ENCODE data around the gene PGAP2. TPM values are rescaled to one million over a fixed set of nuclear protein-coding genes. Genes with fewer than 3 reads are reported as not detected.

The PGAP2 gene
- total and polyA plus RNA-seq, 2 of the 13 experiments (the other 11 are each of a cell fraction or from before 2014, with no cell fraction given), result 21.5 to 47.8 TPM

DNA sequence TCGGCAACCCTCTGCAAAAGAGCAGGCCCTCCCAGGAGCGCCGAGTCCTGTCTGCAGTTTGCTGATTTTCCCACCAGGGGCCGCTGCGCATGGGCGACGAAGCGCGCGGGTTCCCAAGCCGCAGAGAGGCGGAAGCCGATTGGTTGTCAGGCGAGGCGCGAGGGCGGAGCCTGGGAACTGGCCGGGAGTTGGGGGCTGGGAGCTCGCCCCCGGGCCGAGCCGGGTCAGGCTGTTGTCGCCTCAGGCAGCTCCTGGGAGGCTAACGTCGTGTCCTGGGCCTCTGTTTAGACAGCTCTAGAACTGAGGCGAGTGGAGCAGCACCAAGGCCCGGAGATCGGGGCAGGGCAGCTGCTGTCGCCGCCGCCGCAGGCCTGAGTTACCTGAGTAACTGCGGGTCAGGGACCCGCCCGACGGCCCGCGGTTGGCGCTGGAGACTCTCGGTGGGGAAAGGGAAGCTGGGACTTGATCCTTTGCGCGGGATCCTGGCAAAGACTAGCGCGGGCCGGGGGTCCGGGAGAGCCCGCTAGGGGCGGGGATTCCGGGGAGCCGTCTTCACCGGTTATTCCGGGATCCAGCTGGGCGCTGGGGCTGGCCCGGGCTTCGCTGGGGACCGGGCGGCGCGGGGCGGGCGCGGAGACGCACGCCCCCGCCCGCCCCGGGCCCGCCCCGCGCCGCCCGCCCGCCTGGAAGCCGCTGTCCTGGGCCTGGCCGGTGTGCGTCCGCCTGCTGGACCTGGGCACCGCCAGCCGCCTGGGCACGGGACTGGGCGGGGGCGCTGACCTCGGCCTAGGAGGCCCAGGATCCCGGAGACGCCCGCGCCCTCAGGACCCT is 46.8 kb downstream of the PGAP2 start, which contains the start of gene STIM1 (continued):
- TF ChIP-seq CCAR2 (optimal IDR thresholded peaks at IDR 0.05; ENCODE audit: low read depth, low read length) (no peak), FOXA1 (IDR thresholded peaks at IDR 0.05) (no peak), FOXA1 (CRISPR knock-in tag; IDR thresholded peaks at IDR 0.05) (no peak), ZNF607 (CRISPR knock-in tag; IDR thresholded peaks at IDR 0.05; ENCODE audit: borderline replicate concordance) (no peak), PRMT3 (CRISPR knock-in tag; IDR thresholded peaks at IDR 0.05; ENCODE audit: borderline replicate concordance, low read depth) (no peak), ZFYVE20 (CRISPR knock-in tag; IDR thresholded peaks at IDR 0.05; ENCODE audit: borderline replicate concordance, low read depth) (peak; percentile 61; the same call in 1 of the 2 replicates), ATF1 (CRISPR knock-in tag; IDR thresholded peaks at IDR 0.05) (no peak), NR2C2 (CRISPR knock-in tag; IDR thresholded peaks at IDR 0.05; ENCODE audit: borderline replicate concordance) (no peak; the same call in 1 of the 2 replicates), ZBTB7B (CRISPR knock-in tag; IDR thresholded peaks at IDR 0.05) (peak; percentile 79), AHR (CRISPR knock-in tag; IDR thresholded peaks at IDR 0.05) (no peak), MATR3 (CRISPR knock-in tag; IDR thresholded peaks at IDR 0.05) (no peak), EZH2 (conservative IDR thresholded peaks at IDR 0.05; ENCODE audit: low read depth, low read length) (no peak), MAZ (IDR thresholded peaks at IDR 0.05; ENCODE audit: borderline replicate concordance, low read depth, low read length) (peak; percentile 48), MAZ (CRISPR knock-in tag; IDR thresholded peaks at IDR 0.05; ENCODE audit: low read depth) (peak; percentile 76), KMT2A (CRISPR knock-in tag; IDR thresholded peaks at IDR 0.05) (0 out of 2 replicates have a peak, but pooled peaks have one; percentile 23), ZNF225 (CRISPR knock-in tag; IDR thresholded peaks at IDR 0.05) (no peak; the same call in 1 of the 2 replicates), RFXANK (CRISPR knock-in tag; IDR thresholded peaks at IDR 0.05) (0 out of 2 replicates have a peak, but pooled peaks have one; percentile 38), BORCS8-MEF2B (CRISPR knock-in tag; IDR thresholded peaks at IDR 0.05) (peak; percentile 62), SOX13 (IDR thresholded peaks at IDR 0.05) (no peak), SOX13 (CRISPR knock-in tag; conservative IDR thresholded peaks at IDR 0.05 in 1 of 2, IDR thresholded peaks at IDR 0.05 in 1 of 2) (peak in 1 of 2 experiments; percentile 39; a peak in 1 of 4 replicates), SIX4 (CRISPR knock-in tag; IDR thresholded peaks at IDR 0.05) (no peak)
- TF ChIP-seq, protein P1, sequence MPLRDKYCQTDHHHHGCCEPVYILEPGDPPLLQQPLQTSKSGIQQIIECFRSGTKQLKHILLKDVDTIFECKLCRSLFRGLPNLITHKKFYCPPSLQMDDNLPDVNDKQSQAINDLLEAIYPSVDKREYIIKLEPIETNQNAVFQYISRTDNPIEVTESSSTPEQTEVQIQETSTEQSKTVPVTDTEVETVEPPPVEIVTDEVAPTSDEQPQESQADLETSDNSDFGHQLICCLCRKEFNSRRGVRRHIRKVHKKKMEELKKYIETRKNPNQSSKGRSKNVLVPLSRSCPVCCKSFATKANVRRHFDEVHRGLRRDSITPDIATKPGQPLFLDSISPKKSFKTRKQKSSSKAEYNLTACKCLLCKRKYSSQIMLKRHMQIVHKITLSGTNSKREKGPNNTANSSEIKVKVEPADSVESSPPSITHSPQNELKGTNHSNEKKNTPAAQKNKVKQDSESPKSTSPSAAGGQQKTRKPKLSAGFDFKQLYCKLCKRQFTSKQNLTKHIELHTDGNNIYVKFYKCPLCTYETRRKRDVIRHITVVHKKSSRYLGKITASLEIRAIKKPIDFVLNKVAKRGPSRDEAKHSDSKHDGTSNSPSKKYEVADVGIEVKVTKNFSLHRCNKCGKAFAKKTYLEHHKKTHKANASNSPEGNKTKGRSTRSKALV (CRISPR knock-in tag; IDR thresholded peaks at IDR 0.05), result no peak
- TF ChIP-seq, protein P2, sequence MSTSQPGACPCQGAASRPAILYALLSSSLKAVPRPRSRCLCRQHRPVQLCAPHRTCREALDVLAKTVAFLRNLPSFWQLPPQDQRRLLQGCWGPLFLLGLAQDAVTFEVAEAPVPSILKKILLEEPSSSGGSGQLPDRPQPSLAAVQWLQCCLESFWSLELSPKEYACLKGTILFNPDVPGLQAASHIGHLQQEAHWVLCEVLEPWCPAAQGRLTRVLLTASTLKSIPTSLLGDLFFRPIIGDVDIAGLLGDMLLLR (CRISPR knock-in tag; IDR thresholded peaks at IDR 0.05), result no peak
- TF ChIP-seq, protein P3, sequence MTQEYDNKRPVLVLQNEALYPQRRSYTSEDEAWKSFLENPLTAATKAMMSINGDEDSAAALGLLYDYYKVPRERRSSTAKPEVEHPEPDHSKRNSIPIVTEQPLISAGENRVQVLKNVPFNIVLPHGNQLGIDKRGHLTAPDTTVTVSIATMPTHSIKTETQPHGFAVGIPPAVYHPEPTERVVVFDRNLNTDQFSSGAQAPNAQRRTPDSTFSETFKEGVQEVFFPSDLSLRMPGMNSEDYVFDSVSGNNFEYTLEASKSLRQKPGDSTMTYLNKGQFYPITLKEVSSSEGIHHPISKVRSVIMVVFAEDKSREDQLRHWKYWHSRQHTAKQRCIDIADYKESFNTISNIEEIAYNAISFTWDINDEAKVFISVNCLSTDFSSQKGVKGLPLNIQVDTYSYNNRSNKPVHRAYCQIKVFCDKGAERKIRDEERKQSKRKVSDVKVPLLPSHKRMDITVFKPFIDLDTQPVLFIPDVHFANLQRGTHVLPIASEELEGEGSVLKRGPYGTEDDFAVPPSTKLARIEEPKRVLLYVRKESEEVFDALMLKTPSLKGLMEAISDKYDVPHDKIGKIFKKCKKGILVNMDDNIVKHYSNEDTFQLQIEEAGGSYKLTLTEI (CRISPR knock-in tag; conservative IDR thresholded peaks at IDR 0.05), result no peak
- TF ChIP-seq, protein P4, sequence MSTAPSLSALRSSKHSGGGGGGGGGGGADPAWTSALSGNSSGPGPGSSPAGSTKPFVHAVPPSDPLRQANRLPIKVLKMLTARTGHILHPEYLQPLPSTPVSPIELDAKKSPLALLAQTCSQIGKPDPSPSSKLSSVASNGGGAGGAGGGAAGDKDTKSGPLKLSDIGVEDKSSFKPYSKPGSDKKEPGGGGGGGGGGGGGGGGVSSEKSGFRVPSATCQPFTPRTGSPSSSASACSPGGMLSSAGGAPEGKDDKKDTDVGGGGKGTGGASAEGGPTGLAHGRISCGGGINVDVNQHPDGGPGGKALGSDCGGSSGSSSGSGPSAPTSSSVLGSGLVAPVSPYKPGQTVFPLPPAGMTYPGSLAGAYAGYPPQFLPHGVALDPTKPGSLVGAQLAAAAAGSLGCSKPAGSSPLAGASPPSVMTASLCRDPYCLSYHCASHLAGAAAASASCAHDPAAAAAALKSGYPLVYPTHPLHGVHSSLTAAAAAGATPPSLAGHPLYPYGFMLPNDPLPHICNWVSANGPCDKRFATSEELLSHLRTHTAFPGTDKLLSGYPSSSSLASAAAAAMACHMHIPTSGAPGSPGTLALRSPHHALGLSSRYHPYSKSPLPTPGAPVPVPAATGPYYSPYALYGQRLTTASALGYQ (CRISPR knock-in tag; IDR thresholded peaks at IDR 0.05), result peak; percentile 57; the same call in 1 of the 2 replicates

Measured in HepG2 (cell line).